ENCODE data around the gene PRTG.
"Not testable (repeated sequence)": the region's sequence is repeated elsewhere in the genome, so short reads cannot be mapped to it uniquely, and the experiment has no call there.

PRTG gene

DNA sequence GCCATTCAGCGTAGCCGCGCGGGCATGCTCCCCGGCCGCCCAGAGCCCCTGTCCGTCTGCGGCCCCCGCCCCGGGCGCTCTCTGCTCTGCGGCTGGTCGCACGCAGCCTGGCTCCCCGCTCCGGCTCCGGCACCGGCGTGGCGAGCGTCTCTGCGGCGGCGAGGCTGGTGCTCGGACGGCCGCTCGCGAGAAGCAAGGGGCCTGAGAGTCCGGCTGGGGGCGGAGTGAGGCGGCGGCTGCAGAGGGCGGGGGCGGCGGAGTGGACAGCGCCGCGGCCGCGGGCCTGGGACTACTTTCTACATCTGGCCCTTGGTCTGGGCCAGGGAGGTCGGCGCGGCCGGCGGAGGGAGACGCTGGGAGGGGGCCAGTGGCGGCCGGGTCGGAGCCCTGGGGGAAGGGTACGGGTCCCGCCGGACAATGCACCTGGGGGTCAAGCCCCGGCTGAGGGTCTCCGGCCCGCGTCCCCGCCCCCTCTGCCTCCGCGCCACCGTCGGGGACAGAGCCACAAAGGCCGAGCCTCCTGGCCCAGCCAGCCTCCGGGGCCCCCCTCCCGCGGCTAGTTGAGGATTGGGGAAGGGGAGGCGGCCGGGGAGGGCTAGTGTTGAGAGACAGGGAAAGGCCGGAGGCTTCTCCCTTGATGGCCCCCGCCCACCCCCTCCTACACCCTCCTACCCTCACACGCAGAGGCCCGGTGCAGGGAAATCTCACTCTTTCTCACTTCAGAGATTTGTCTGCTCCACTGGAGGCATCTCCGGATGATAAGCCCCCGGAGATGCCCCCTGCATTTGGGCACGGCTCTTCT, at the start of gene PRTG:
Gene PRTG, minus strand, starts transcription at position 226 of the 802 bp plus-strand sequence. Its CDS starts 221 bp downstream, at position 5.
- Histone ChIP-seq H3K9me3 (no peaks in the 10 kb centered on the region), H3K27ac (no peak within 1 kb of the TSS)
- no peak for TF ChIP-seq CTCF (IDR thresholded peaks at IDR 0.05)

GRCh38 chr15:55791551-55792400, 48.8 kb upstream of the PRTG start:
- Histone ChIP-seq H3K9me3 (no peaks in the 10 kb centered on the region), H3K27me3 (no peaks in the 10 kb centered on the region), H3K36me3 (no peaks in the 10 kb centered on the region), H3K4me3 (ENCODE audit: low read depth in 1 of 2, low read length in 1 of 2) (no peak overlapping the region), H3K4me1 (ENCODE audit: control insufficient read depth in 1 of 2, insufficient read depth in 1 of 2, low read depth in 1 of 2, low read length in 1 of 2) (no peaks in the 10 kb centered on the region), H3K27ac (no peak overlapping the region)
- no peak for TF ChIP-seq CTCF (IDR thresholded peaks at IDR 0.05)

More for the DNA sequence above, at the start of gene PRTG:
- Histone ChIP-seq H3K36me3 (no peaks in the 10 kb centered on the region), H3K4me1 (ENCODE audit: control insufficient read depth in 1 of 2, insufficient read depth in 1 of 2, low read depth in 1 of 2, low read length in 1 of 2) (peaks cover 15% of the 10 kb centered on the region in 2 experiments), H3K4me3 (ENCODE audit: low read depth in 1 of 2, low read length in 1 of 2) (peak within 1 kb of the TSS; percentile 25 to 48), H3K27me3 (peaks cover 82% of the 10 kb centered on the region)

- H3K27me3 ChIP-seq: no peaks in the 10 kb centered on the region
- H3K4me3 ChIP-seq (ENCODE audit: low read depth in 1 of 2, low read length in 1 of 2): no peak overlapping the region
- H3K27ac ChIP-seq: no peak overlapping the region
- no peaks in the 10 kb centered on the region for H3K4me1 ChIP-seq (ENCODE audit: control insufficient read depth in 1 of 2, insufficient read depth in 1 of 2, low read depth in 1 of 2, low read length in 1 of 2)
- no peaks in the 10 kb centered on the region for H3K36me3 ChIP-seq
- no peak for TF ChIP-seq CTCF (IDR thresholded peaks at IDR 0.05)
- no peaks in the 10 kb centered on the region for H3K9me3 ChIP-seq
Measured at GRCh38 chr15:55789066-55789660, 46.2 kb upstream of the PRTG start.

- no peaks in the 10 kb centered on the region for H3K36me3 ChIP-seq
- no peaks in the 10 kb centered on the region for H3K27me3 ChIP-seq
- no peak overlapping the region for H3K4me3 ChIP-seq (ENCODE audit: low read depth in 1 of 2, low read length in 1 of 2)
- H3K4me1 ChIP-seq (ENCODE audit: control insufficient read depth in 1 of 2, insufficient read depth in 1 of 2, low read depth in 1 of 2, low read length in 1 of 2): no peaks in the 10 kb centered on the region
- H3K9me3 ChIP-seq: no peaks in the 10 kb centered on the region
- TF ChIP-seq CTCF (IDR thresholded peaks at IDR 0.05): no peak
- H3K27ac ChIP-seq: no peak overlapping the region
Measured at GRCh38 chr15:55786341-55786740, 43.4 kb upstream of the PRTG start.

DNA sequence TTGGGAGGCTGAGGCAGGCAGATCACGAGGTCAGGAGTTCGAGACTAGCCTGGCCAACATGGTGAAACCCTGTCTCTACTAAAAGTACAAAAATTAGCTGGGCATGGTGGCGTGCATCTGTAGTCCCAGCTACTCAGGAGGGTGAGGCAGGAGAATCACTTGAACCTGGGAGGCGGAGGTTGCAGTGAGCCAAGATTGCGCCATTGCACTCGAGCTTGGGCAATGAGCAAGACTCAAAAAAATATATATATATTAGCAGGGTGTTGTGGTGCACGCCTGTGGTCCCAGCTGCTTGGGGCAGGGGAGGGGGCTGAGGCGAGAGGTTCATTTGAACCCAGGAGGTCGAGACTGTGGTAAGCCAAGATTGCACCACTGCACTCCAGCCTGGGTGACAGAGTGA, 42.6 kb upstream of the PRTG start:
- H3K4me3 ChIP-seq (ENCODE audit: low read depth in 1 of 2, low read length in 1 of 2); H3K27me3 ChIP-seq; H3K27ac ChIP-seq; H3K36me3 ChIP-seq; H3K9me3 ChIP-seq; H3K4me1 ChIP-seq (ENCODE audit: control insufficient read depth in 1 of 2, insufficient read depth in 1 of 2, low read depth in 1 of 2, low read length in 1 of 2): not testable (repeated sequence)
